Chondrocyte (in vitro differentiated cells): ENCODE results near the gene MAP3K20. TPM values are rescaled to one million over a fixed set of nuclear protein-coding genes. Genes with fewer than 3 reads are reported as not detected.
"Not testable (repeated sequence)": the region's sequence is repeated elsewhere in the genome, so short reads cannot be mapped to it uniquely, and the experiment has no call there.

Source experiments
- DNase-seq: peaks from one replicate; pipeline ENCODE4 v3.0.0; 2021; ENCODE audit warnings: mixed read lengths, low spot score
- H3K27ac Mint-ChIP-seq: one replicate; pipeline ENCODE4 v1.8.0; 2021; ENCODE audit warnings: mild to moderate bottlenecking, moderate library complexity, mixed read lengths; ENCODE audit not compliant: unreplicated experiment
- H3K27me3 Mint-ChIP-seq: 2 replicates; pipeline ENCODE4 v1.8.0; 2021; ENCODE audit warnings: low read depth, mixed read lengths
- H3K36me3 Mint-ChIP-seq: 2 replicates; pipeline ENCODE4 v1.8.0; 2021; ENCODE audit warnings: low read depth, mixed read lengths
- H3K4me1 Mint-ChIP-seq: 2 replicates; pipeline ENCODE4 v1.8.0; 2021; ENCODE audit warnings: low read depth, mild to moderate bottlenecking, mixed read lengths
- H3K4me3 Mint-ChIP-seq: one replicate; pipeline ENCODE4 v1.8.0; 2021; ENCODE audit warnings: mild to moderate bottlenecking, moderate library complexity, mixed read lengths; ENCODE audit not compliant: unreplicated experiment
- H3K9me3 Mint-ChIP-seq: 2 replicates; pipeline ENCODE4 v1.8.0; 2021; ENCODE audit warnings: low read depth, mixed read lengths
- total RNA-seq: library from RNA; stranded (reverse); gene quantifications from 3 replicates; pipeline ENCODE4 v1.2.1, GENCODE V29; 2021
- TF ChIP-seq, protein P1 (sequence below): fragments of 200-600 bp; sonication (generic); IDR thresholded peaks from 2 replicates; pipeline ENCODE4 v1.5.0; 2021; ENCODE audit warnings: antibody characterized with exemption, mild to moderate bottlenecking, moderate library complexity

Gene MAP3K20
- total RNA-seq, 1 donor from 2014 or later: 68.5 TPM

GRCh38 chr2:173126819-173127218 is 51.2 kb downstream of the MAP3K20 start:
- TF ChIP-seq, protein P1, sequence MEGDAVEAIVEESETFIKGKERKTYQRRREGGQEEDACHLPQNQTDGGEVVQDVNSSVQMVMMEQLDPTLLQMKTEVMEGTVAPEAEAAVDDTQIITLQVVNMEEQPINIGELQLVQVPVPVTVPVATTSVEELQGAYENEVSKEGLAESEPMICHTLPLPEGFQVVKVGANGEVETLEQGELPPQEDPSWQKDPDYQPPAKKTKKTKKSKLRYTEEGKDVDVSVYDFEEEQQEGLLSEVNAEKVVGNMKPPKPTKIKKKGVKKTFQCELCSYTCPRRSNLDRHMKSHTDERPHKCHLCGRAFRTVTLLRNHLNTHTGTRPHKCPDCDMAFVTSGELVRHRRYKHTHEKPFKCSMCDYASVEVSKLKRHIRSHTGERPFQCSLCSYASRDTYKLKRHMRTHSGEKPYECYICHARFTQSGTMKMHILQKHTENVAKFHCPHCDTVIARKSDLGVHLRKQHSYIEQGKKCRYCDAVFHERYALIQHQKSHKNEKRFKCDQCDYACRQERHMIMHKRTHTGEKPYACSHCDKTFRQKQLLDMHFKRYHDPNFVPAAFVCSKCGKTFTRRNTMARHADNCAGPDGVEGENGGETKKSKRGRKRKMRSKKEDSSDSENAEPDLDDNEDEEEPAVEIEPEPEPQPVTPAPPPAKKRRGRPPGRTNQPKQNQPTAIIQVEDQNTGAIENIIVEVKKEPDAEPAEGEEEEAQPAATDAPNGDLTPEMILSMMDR: no peak
- DNase-seq: no peak
- Mint-ChIP-seq H3K27ac (no peak overlapping the region), H3K36me3 (peaks cover 7% of the 10 kb centered on the region), H3K4me3 (no peak overlapping the region), H3K27me3 (no peaks in the 10 kb centered on the region), H3K9me3 (peaks cover 2% of the 10 kb centered on the region), H3K4me1 (peaks cover 57% of the 10 kb centered on the region)

GRCh38 chr2:173128132-173128531 is 52.5 kb downstream of the MAP3K20 start:
- not testable (repeated sequence) for H3K27ac Mint-ChIP-seq, H3K4me3 Mint-ChIP-seq, H3K9me3 Mint-ChIP-seq, H3K27me3 Mint-ChIP-seq, DNase-seq, H3K36me3 Mint-ChIP-seq
- H3K4me1 Mint-ChIP-seq: peaks cover 59% of the 10 kb centered on the region

DNA sequence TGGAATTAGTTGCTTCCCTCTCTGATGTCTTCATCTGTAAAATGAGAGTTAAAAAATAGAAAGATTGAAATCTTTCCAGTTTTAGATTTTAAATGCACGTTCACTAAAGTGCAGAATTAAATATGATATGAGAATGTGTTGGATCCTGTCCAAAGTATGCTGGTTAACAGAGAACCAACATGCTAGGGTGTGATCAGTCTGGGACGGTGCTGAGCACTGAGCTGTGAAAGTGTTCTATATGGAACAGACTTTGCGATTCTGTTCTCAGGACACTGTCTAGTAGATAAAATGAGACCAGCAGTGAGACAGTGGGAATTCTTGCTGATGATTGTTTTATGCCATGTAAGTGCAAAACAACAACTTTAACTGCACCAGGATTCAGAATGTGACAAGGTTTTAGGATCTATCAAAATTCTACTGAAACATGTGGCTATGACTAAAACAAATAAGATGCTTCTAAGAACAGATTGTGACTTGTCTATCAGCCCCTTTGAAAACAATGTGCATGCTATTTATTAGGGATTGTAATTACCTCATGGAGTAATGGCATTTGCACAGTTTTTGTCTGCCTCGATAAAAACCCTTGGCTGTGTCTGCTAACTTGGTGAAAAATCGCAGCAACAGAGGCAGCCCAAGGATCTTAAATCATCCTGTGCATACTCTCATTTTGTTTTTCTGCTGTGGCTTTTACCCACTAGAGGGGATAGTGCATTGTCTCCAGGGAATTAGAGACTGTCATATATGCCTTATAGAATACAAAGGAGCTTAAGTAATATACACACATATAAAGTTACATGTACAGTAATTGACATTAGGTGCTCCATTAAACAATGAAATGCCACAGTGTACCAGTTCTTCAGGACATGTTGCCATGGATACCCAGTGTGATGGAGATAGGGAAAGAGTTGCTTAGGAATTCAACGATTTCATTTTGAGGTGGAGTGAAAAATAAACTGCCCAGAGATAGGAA is 55.1 kb downstream of the MAP3K20 start:
- peaks cover 42% of the 10 kb centered on the region for H3K4me1 Mint-ChIP-seq
- H3K27ac Mint-ChIP-seq: peak overlapping the region; percentile 58
- TF ChIP-seq, protein P1: no peak
- DNase-seq: no peak
- no peaks in the 10 kb centered on the region for H3K27me3 Mint-ChIP-seq
- peak overlapping the region; percentile 9 for H3K4me3 Mint-ChIP-seq
- peaks cover 2% of the 10 kb centered on the region for H3K9me3 Mint-ChIP-seq
- H3K36me3 Mint-ChIP-seq: peaks cover 4% of the 10 kb centered on the region

- TF ChIP-seq, protein P1: no peak
- H3K4me1 Mint-ChIP-seq: peaks cover 49% of the 10 kb centered on the region
These were observed 56.9 kb downstream of the MAP3K20 start for GRCh38 chr2:173132531-173132930.

DNA sequence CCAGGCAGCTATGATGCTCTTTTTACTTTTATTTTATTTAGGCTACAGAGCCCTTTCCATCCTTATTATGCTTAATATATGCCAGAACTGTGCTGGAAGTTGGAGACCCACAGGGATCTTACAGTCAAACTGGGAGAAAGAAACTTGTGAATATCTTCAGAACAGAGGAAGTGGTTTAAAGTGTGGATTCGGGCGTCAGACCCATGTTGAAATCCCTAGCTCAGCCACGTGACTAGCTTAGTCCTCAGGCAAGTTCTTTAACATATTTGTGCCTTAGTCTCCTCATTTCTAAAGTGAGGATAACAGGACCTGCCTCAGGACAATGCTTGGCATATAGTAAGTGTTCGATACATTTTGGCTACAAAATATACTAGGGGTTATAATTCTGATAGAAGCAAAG is 59.1 kb downstream of the MAP3K20 start:
- TF ChIP-seq, protein P1: no peak
- no peak for DNase-seq
- Mint-ChIP-seq H3K4me3 (no peak overlapping the region), H3K36me3 (no peaks in the 10 kb centered on the region), H3K9me3 (no peaks in the 10 kb centered on the region), H3K27ac (no peak overlapping the region), H3K27me3 (no peaks in the 10 kb centered on the region), H3K4me1 (peaks cover 46% of the 10 kb centered on the region)

More at GRCh38 chr2:173132531-173132930, 56.9 kb downstream of the MAP3K20 start:
- peaks cover 2% of the 10 kb centered on the region for H3K36me3 Mint-ChIP-seq
- no peak overlapping the region for H3K4me3 Mint-ChIP-seq
- H3K27ac Mint-ChIP-seq: no peak overlapping the region
- no peaks in the 10 kb centered on the region for H3K27me3 Mint-ChIP-seq
- DNase-seq: no peak
- no peaks in the 10 kb centered on the region for H3K9me3 Mint-ChIP-seq
